Measurements from ENCODE around the gene GRM2.

DNA sequence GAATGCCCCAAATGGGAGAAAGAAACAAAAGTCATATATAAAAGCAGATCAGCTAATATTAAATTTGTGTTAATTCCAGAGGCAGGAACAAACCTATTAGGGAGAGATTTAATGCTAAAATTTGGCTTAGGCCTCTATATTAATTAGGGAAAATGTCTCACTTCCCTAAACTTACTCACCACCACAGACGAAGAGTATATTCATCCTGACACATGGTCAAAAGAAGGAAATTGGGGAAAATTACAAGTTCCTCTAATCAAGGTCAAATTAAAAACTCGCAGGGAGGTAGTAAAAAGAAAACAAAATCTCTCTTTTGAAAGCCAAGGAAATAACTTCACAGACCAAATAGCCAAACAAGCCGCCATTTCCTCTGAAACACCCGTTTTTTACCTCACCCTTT lies 32.2 kb downstream of the GRM2 start:
- TF ChIP-seq, protein P1, sequence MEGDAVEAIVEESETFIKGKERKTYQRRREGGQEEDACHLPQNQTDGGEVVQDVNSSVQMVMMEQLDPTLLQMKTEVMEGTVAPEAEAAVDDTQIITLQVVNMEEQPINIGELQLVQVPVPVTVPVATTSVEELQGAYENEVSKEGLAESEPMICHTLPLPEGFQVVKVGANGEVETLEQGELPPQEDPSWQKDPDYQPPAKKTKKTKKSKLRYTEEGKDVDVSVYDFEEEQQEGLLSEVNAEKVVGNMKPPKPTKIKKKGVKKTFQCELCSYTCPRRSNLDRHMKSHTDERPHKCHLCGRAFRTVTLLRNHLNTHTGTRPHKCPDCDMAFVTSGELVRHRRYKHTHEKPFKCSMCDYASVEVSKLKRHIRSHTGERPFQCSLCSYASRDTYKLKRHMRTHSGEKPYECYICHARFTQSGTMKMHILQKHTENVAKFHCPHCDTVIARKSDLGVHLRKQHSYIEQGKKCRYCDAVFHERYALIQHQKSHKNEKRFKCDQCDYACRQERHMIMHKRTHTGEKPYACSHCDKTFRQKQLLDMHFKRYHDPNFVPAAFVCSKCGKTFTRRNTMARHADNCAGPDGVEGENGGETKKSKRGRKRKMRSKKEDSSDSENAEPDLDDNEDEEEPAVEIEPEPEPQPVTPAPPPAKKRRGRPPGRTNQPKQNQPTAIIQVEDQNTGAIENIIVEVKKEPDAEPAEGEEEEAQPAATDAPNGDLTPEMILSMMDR (IDR thresholded peaks at IDR 0.05) = no peak
- TF ChIP-seq POLR2A (IDR thresholded peaks at IDR 0.05) (no peak), EP300 (IDR thresholded peaks at IDR 0.05) (no peak)
